ENCODE measurements around the gene DGKB. TPM values are rescaled to one million over a fixed set of nuclear protein-coding genes. Genes with fewer than 3 reads are reported as not detected.

The DGKB gene
- total and polyA plus RNA-seq, 2 of the 8 experiments (the other 6 are each of a cell fraction or from before 2014, with no cell fraction given) = 1.9 to 2.6 TPM

- no peak for TF ChIP-seq CHD7 (IDR thresholded peaks at IDR 0.05; ENCODE audit: insufficient replicate concordance, low read length)
- no peak for TF ChIP-seq RAD21 (IDR thresholded peaks at IDR 0.05 in 1 of 2, conservative IDR thresholded peaks at IDR 0.05 in 1 of 2; ENCODE audit: low read depth in 2 of 2, low read length in 2 of 2)
- no peak for TF ChIP-seq FOSL1 (IDR thresholded peaks at IDR 0.05; ENCODE audit: insufficient read depth, low read depth, low read length)
- no peak for TF ChIP-seq RXRA (IDR thresholded peaks at IDR 0.05; ENCODE audit: insufficient read depth, low read depth, low read length)
- no peak for TF ChIP-seq ASH2L (IDR thresholded peaks at IDR 0.05; ENCODE audit: low read length)
- no peak for TF ChIP-seq CTCF (IDR thresholded peaks at IDR 0.05; ENCODE audit: control extremely low read depth in 1 of 3, insufficient read depth in 1 of 3, low read depth in 1 of 3, low read length in 3 of 3)
- TF ChIP-seq, protein P1, sequence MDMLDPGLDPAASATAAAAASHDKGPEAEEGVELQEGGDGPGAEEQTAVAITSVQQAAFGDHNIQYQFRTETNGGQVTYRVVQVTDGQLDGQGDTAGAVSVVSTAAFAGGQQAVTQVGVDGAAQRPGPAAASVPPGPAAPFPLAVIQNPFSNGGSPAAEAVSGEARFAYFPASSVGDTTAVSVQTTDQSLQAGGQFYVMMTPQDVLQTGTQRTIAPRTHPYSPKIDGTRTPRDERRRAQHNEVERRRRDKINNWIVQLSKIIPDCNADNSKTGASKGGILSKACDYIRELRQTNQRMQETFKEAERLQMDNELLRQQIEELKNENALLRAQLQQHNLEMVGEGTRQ (IDR thresholded peaks at IDR 0.05; ENCODE audit: low read length) = no peak
Measured at GRCh38 chr7:14236834-14237233, 665.7 kb downstream of the DGKB start (continued).

Data from H1 (cell line).